Endothelial cell of coronary artery (primary cell): Measurements from ENCODE around the gene GALR2. TPM values are rescaled to one million over a fixed set of nuclear protein-coding genes. Genes with fewer than 3 reads are reported as not detected.

Source experiments
- total RNA-seq: library from RNA; depleted of rRNA; stranded (reverse); fragments of >200 nt; gene quantifications from 2 replicates; pipeline ENCODE4 v1.2.3, GENCODE V29; 2014

GALR2 gene, protein sequence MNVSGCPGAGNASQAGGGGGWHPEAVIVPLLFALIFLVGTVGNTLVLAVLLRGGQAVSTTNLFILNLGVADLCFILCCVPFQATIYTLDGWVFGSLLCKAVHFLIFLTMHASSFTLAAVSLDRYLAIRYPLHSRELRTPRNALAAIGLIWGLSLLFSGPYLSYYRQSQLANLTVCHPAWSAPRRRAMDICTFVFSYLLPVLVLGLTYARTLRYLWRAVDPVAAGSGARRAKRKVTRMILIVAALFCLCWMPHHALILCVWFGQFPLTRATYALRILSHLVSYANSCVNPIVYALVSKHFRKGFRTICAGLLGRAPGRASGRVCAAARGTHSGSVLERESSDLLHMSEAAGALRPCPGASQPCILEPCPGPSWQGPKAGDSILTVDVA
- not detected in 2 replicates for total RNA-seq

DNA sequence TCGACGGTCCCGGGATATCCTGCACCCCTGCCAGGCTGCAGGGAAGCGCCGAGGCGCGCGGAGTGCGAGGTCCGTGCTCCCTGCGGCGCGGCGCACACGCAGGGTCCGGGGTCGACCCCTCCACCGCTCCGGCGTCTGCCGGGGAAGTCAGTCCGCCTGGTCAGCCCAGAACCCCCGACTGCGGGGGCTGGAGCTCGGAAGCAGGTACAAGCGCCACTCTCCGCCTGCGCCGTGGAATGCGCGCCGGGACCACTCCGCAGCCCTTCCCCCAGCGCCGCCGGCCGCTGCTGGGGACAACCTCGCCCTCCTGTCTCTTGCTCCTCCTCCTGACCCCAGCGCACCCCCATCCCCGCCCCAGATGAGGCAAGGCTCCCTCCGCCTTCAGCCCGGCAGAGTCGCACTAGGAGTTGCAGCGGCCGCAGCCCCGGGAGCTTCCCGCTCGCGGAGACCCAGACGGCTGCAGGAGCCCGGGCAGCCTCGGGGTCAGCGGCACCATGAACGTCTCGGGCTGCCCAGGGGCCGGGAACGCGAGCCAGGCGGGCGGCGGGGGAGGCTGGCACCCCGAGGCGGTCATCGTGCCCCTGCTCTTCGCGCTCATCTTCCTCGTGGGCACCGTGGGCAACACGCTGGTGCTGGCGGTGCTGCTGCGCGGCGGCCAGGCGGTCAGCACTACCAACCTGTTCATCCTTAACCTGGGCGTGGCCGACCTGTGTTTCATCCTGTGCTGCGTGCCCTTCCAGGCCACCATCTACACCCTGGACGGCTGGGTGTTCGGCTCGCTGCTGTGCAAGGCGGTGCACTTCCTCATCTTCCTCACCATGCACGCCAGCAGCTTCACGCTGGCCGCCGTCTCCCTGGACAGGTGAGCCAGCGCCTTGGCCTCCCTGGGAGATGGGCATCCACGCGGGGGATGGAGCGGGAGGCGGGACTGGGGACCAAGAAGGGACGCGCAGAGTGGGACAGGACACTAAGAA is at the start of gene GALR2:
Gene GALR2, plus strand, starts transcription at position 392 of the 974 bp plus-strand sequence. Its CDS starts 103 bp downstream, at position 495.

DNA sequence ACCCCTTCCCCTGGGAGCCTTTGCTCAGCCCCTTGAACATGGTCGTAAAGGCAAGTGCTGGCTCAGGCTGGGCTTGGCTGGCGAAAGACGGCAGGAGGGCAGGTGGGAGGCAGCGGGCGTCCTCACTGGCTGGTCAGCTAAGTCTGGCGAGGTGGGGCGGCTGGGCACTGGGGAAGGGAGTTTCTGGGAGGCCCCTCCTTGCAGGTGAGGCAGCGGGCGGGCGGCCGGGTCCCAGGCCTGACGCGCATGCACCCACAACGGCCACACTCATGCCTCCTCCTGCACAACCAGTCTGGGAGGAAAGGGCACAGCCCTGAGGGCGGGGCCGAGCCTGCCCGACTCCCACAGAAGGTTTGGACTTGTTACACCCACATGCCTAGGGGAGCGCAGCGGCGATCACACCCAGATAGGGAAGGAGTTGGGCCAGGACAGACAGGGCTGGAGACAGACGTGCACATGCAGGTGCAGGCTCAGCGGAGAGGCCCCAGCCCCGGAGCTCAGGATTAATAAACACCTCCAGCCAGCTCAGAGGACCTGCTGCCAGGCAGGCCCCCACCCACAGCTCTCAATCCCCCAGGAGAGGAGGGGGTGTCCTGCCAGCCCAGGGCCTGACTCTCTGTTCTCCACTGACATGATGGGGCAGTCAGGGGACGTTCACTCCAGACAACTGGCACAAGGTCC is 47.3 kb upstream of the GALR2 start, which contains the start of gene EVPL:
Gene EVPL, minus strand, starts transcription at position 148 of the 681 bp plus-strand sequence. Its CDS starts 108 bp downstream, at position 40.

DNA sequence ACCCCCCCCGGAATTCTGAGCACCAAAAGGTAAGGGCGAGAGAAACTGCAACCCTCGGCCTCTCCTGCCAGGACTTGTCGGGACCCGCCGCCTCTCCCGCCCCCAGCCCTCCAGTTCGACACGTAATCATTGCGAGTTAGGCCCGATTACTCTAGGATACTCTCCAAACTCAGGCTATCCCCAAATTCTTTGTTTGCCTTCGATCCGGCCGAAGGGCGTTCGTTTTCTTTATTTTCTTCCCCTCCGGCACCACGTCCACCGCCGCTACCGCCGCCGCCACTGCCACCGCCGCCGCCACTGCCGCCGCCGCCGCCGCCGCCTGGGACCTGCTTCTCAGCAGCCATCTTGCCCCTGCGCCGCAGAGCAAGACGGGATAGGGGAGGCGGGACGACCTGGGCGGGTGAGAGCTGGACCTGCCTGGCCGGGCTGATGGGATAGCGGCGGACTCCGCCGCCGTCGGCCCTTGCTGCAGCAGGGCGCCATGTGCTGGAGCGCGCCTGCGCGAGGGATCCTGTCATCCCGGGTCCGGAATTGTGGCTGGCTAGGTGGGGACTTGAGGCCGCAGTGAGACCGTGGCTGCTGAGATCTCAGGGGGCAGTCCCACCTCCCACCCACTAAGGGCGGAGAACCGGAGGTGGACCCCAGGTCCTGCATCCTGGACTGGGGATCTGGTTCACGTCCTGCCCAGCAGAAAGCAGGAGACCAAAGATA is 2.3 kb upstream of the GALR2 start, which contains the start of gene SRP68:
Gene SRP68, minus strand, starts transcription at position 370 of the 711 bp plus-strand sequence. Its CDS starts 26 bp downstream, at position 344.

DNA sequence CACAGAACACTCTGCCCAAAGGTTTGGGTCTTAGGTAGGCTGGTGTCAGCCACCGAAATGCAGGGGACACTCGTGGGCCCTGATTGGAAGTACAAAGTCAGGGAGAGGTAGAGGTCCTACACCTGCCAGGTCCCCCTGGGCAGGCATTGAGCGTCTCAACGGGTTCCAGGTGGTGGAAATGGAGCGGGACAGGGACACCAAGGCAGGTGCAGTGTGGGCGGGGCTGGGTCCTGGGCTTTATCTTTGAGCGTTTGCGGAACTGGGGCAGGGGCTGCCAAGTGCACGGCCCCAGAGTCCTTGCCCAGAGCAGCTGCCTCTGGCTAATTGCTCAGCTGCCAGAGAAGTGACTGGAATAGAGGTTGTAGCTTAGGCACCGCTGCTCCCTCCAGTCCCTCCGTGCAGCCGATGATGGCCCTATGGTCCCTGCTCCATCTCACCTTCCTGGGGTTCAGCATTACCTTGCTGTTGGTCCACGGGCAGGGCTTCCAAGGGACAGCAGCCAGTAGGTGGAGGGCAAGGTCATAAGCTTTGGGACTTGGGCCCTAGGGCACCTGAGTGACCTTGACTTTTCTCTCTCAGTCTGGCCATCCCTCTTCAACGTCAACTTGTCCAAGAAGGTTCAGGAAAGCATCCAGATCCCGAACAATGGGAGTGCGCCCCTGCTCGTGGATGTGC is 4.4 kb downstream of the GALR2 start, which contains the start of gene ZACN:
Gene ZACN, plus strand, starts transcription at position 323 of the 675 bp plus-strand sequence. Its CDS starts 83 bp downstream, at position 406.

DNA sequence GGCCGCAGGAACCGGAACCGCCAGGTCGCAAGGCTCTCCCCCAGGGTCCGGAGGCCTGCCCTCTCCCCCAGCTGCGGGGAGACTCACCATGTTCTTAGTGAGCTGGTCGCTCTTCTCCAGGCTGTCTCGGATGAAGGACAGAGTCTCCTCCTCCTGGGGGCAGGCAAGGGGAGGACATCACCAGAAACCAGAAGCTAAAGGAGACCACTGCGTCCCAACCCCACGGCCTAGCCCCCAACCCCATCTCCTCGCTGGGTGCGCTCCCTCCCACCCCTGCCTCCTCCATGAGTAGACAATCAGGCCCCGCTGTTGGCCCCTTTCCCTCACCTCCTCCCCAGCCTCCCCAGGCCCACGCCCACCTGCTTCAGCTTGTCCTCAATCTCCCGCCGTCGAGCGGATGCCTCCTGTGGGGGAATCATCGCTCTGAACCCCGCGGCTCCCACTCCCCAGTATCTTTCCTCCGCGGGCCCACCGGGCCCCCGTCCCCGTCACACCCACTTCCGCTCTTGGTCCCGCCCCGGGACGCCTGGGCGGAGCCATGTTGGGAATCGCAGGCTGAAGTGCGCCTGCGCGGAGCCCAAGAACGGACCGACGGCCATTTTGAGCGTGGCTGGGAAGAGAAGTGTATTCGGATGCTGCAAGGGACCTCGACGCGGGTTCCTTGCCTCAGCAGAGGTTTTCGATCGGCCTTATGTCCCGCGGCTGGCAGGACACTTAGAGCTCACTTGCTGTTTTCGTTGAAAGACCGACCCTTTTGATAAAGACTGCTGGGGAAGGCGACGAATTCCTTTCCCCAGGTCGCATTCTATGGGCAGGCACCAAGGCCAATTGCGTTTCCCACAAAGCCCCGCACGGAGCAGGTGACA is 28.9 kb downstream of the GALR2 start, which contains the start of gene EXOC7:
Gene EXOC7, minus strand, starts transcription at position 514 of the 866 bp plus-strand sequence. Its CDS starts 95 bp downstream, at position 419.

Other genes with a start within 250 kb of the GALR2 start
- gene UNC13D, start 230.4 kb upstream of the GALR2 start, total RNA-seq = 3.4 TPM in 2 replicates
- gene WBP2, start 219.4 kb upstream of the GALR2 start, total RNA-seq = 15.9 and 17.6 TPM in 2 replicates
- gene TRIM47, start 196.2 kb upstream of the GALR2 start, total RNA-seq = 33.8 and 34.9 TPM in 2 replicates
- 20.1 and 22.3 TPM in 2 replicates for gene TRIM65, start 177.8 kb upstream of the GALR2 start, total RNA-seq
- gene MRPL38, start 169.9 kb upstream of the GALR2 start, total RNA-seq = 30.1 and 34.8 TPM in 2 replicates
- 6.9 and 8.4 TPM in 2 replicates for gene FBF1, start 133.7 kb upstream of the GALR2 start, total RNA-seq
- gene ACOX1, start 95.6 kb upstream of the GALR2 start, total RNA-seq = 58.5 and 67.3 TPM in 2 replicates
- gene TEN1, start 95.5 kb upstream of the GALR2 start, total RNA-seq = 12.0 and 22.2 TPM in 2 replicates
- gene CDK3, start 73.9 kb upstream of the GALR2 start, total RNA-seq = 0.45 and 2.0 TPM in 2 replicates
- not detected in 2 replicates for gene EVPL, start 47.5 kb upstream of the GALR2 start, total RNA-seq
- gene SRP68, start 2.3 kb upstream of the GALR2 start, total RNA-seq = 31.9 and 36.6 TPM in 2 replicates
- not detected in 2 replicates for gene ZACN, start 4.4 kb downstream of the GALR2 start, total RNA-seq
- 73.9 and 78.0 TPM in 2 replicates for gene EXOC7, start 29.0 kb downstream of the GALR2 start, total RNA-seq
- not detected in 2 replicates for gene FOXJ1, start 66.5 kb downstream of the GALR2 start, total RNA-seq
- under 0.01 and 0.09 TPM in 2 replicates for gene RNF157, start 165.7 kb downstream of the GALR2 start, total RNA-seq
- 6.3 and 9.0 TPM in 2 replicates for gene UBALD2, start 190.6 kb downstream of the GALR2 start, total RNA-seq
- gene QRICH2, start 233.5 kb downstream of the GALR2 start, total RNA-seq = 2.9 and 4.1 TPM in 2 replicates